ENCODE results near the gene GTF2F2. TPM values are rescaled to one million over a fixed set of nuclear protein-coding genes. Genes with fewer than 3 reads are reported as not detected.
"Not testable (repeated sequence)": the region's sequence is repeated elsewhere in the genome, so short reads cannot be mapped to it uniquely, and the experiment has no call there.

GTF2F2 gene
- polyA plus RNA-seq, 2 donors = 15.1 to 19.0 TPM

GRCh38 chr13:45189511-45189910 lies 69.2 kb downstream of the GTF2F2 start:
- not testable (repeated sequence) for H3K9me3 ChIP-seq (ENCODE audit: control insufficient read depth in 2 of 2, insufficient read depth in 1 of 2, low read depth in 1 of 2, low read length in 1 of 2); H3K36me3 ChIP-seq (ENCODE audit: control insufficient read depth in 2 of 2, insufficient read depth in 2 of 2, low read length in 1 of 2); H3K4me3 ChIP-seq (ENCODE audit: low read depth in 1 of 2, low read length in 2 of 2)

GRCh38 chr13:45191874-45192273 lies 71.6 kb downstream of the GTF2F2 start:
- Histone ChIP-seq H3K9me3 (ENCODE audit: control insufficient read depth in 2 of 2, insufficient read depth in 1 of 2, low read depth in 1 of 2, low read length in 1 of 2) (no peaks in the 10 kb centered on the region), H3K4me1 (ENCODE audit: control insufficient read depth in 2 of 2, insufficient read depth in 2 of 2, low read length in 1 of 2) (peaks cover 0 to 3% of the 10 kb centered on the region in 2 donors), H3K36me3 (ENCODE audit: control insufficient read depth in 2 of 2, insufficient read depth in 2 of 2, low read length in 1 of 2) (no peaks in the 10 kb centered on the region), H3K27ac (ENCODE audit: low read depth in 2 of 2, low read length in 1 of 2) (no peak overlapping the region), H3K27me3 (ENCODE audit: control insufficient read depth in 1 of 2, insufficient read depth in 2 of 2, low read length in 2 of 2) (no peaks in the 10 kb centered on the region), H3K4me3 (ENCODE audit: low read depth in 1 of 2, low read length in 2 of 2) (no peak overlapping the region)
- WGBS, 2 donors = 57 to 90% methylated on average over 1 of the region's 1 CpG

More at GRCh38 chr13:45189511-45189910, 69.2 kb downstream of the GTF2F2 start:
- H3K27me3 ChIP-seq (ENCODE audit: control insufficient read depth in 1 of 2, insufficient read depth in 2 of 2, low read length in 2 of 2); H3K4me1 ChIP-seq (ENCODE audit: control insufficient read depth in 2 of 2, insufficient read depth in 2 of 2, low read length in 1 of 2); H3K27ac ChIP-seq (ENCODE audit: low read depth in 2 of 2, low read length in 1 of 2): not testable (repeated sequence)

- Histone ChIP-seq H3K4me1 (ENCODE audit: control insufficient read depth in 2 of 2, insufficient read depth in 2 of 2, low read length in 1 of 2) (peaks cover 0 to 3% of the 10 kb centered on the region in 2 donors), H3K36me3 (ENCODE audit: control insufficient read depth in 2 of 2, insufficient read depth in 2 of 2, low read length in 1 of 2) (no peaks in the 10 kb centered on the region), H3K27ac (ENCODE audit: low read depth in 2 of 2, low read length in 1 of 2) (no peak overlapping the region), H3K27me3 (ENCODE audit: control insufficient read depth in 1 of 2, insufficient read depth in 2 of 2, low read length in 2 of 2) (no peaks in the 10 kb centered on the region), H3K4me3 (ENCODE audit: low read depth in 1 of 2, low read length in 2 of 2) (no peak overlapping the region), H3K9me3 (ENCODE audit: control insufficient read depth in 2 of 2, insufficient read depth in 1 of 2, low read depth in 1 of 2, low read length in 1 of 2) (no peaks in the 10 kb centered on the region)
- WGBS, 2 donors = 74 to 80% methylated on average over 15 of the region's 15 CpGs
Measured at GRCh38 chr13:45194081-45194939, 74.0 kb downstream of the GTF2F2 start.

- 98 to 100% methylated on average over 1 of the region's 1 CpG for whole genome bisulfite sequencing, 2 donors
- no peaks in the 10 kb centered on the region for H3K36me3 ChIP-seq (ENCODE audit: control insufficient read depth in 2 of 2, insufficient read depth in 2 of 2, low read length in 1 of 2)
- no peak overlapping the region for H3K27ac ChIP-seq (ENCODE audit: low read depth in 2 of 2, low read length in 1 of 2)
- peaks cover 0 to 3% of the 10 kb centered on the region in 2 donors for H3K4me1 ChIP-seq (ENCODE audit: control insufficient read depth in 2 of 2, insufficient read depth in 2 of 2, low read length in 1 of 2)
- H3K27me3 ChIP-seq (ENCODE audit: control insufficient read depth in 1 of 2, insufficient read depth in 2 of 2, low read length in 2 of 2) = no peaks in the 10 kb centered on the region
- H3K4me3 ChIP-seq (ENCODE audit: low read depth in 1 of 2, low read length in 2 of 2) = no peak overlapping the region
- no peaks in the 10 kb centered on the region for H3K9me3 ChIP-seq (ENCODE audit: control insufficient read depth in 2 of 2, insufficient read depth in 1 of 2, low read depth in 1 of 2, low read length in 1 of 2)
Measured at GRCh38 chr13:45195421-45195820, 75.1 kb downstream of the GTF2F2 start.

- Histone ChIP-seq H3K36me3 (ENCODE audit: control insufficient read depth in 2 of 2, insufficient read depth in 2 of 2, low read length in 1 of 2) (no peaks in the 10 kb centered on the region), H3K4me3 (ENCODE audit: low read depth in 1 of 2, low read length in 2 of 2) (no peak overlapping the region), H3K9me3 (ENCODE audit: control insufficient read depth in 2 of 2, insufficient read depth in 1 of 2, low read depth in 1 of 2, low read length in 1 of 2) (no peaks in the 10 kb centered on the region), H3K27me3 (ENCODE audit: control insufficient read depth in 1 of 2, insufficient read depth in 2 of 2, low read length in 2 of 2) (no peaks in the 10 kb centered on the region), H3K4me1 (ENCODE audit: control insufficient read depth in 2 of 2, insufficient read depth in 2 of 2, low read length in 1 of 2) (peaks cover 0 to 3% of the 10 kb centered on the region in 2 donors), H3K27ac (ENCODE audit: low read depth in 2 of 2, low read length in 1 of 2) (no peak overlapping the region)
- WGBS, 2 donors = 78 to 84% methylated on average over 3 of the region's 3 CpGs
Measured at GRCh38 chr13:45196096-45196495, 75.8 kb downstream of the GTF2F2 start.

GRCh38 chr13:45196622-45197021 lies 76.3 kb downstream of the GTF2F2 start:
- 35 to 47% methylated on average over 1 of the region's 1 CpG for WGBS, 2 donors
- peaks cover 0 to 3% of the 10 kb centered on the region in 2 donors for H3K4me1 ChIP-seq (ENCODE audit: control insufficient read depth in 2 of 2, insufficient read depth in 2 of 2, low read length in 1 of 2)

GRCh38 chr13:45198041-45198440 lies 77.7 kb downstream of the GTF2F2 start:
- H3K4me3 ChIP-seq (ENCODE audit: low read depth in 1 of 2, low read length in 2 of 2) = no peak overlapping the region
- peaks cover 0 to 3% of the 10 kb centered on the region in 2 donors for H3K4me1 ChIP-seq (ENCODE audit: control insufficient read depth in 2 of 2, insufficient read depth in 2 of 2, low read length in 1 of 2)
- H3K36me3 ChIP-seq (ENCODE audit: control insufficient read depth in 2 of 2, insufficient read depth in 2 of 2, low read length in 1 of 2) = no peaks in the 10 kb centered on the region
- no peaks in the 10 kb centered on the region for H3K9me3 ChIP-seq (ENCODE audit: control insufficient read depth in 2 of 2, insufficient read depth in 1 of 2, low read depth in 1 of 2, low read length in 1 of 2)
- H3K27me3 ChIP-seq (ENCODE audit: control insufficient read depth in 1 of 2, insufficient read depth in 2 of 2, low read length in 2 of 2) = no peaks in the 10 kb centered on the region
- no peak overlapping the region for H3K27ac ChIP-seq (ENCODE audit: low read depth in 2 of 2, low read length in 1 of 2)
- WGBS, 2 donors = 88 to 94% methylated on average over 2 of the region's 2 CpGs

More at GRCh38 chr13:45196622-45197021, 76.3 kb downstream of the GTF2F2 start:
- H3K4me3 ChIP-seq (ENCODE audit: low read depth in 1 of 2, low read length in 2 of 2) = no peak overlapping the region
- no peaks in the 10 kb centered on the region for H3K27me3 ChIP-seq (ENCODE audit: control insufficient read depth in 1 of 2, insufficient read depth in 2 of 2, low read length in 2 of 2)
- no peaks in the 10 kb centered on the region for H3K9me3 ChIP-seq (ENCODE audit: control insufficient read depth in 2 of 2, insufficient read depth in 1 of 2, low read depth in 1 of 2, low read length in 1 of 2)
- no peaks in the 10 kb centered on the region for H3K36me3 ChIP-seq (ENCODE audit: control insufficient read depth in 2 of 2, insufficient read depth in 2 of 2, low read length in 1 of 2)
- H3K27ac ChIP-seq (ENCODE audit: low read depth in 2 of 2, low read length in 1 of 2) = no peak overlapping the region

- Histone ChIP-seq H3K27ac (ENCODE audit: low read depth in 2 of 2, low read length in 1 of 2) (no peak overlapping the region), H3K36me3 (ENCODE audit: control insufficient read depth in 2 of 2, insufficient read depth in 2 of 2, low read length in 1 of 2) (no peaks in the 10 kb centered on the region), H3K4me3 (ENCODE audit: low read depth in 1 of 2, low read length in 2 of 2) (no peak overlapping the region), H3K27me3 (ENCODE audit: control insufficient read depth in 1 of 2, insufficient read depth in 2 of 2, low read length in 2 of 2) (no peaks in the 10 kb centered on the region), H3K4me1 (ENCODE audit: control insufficient read depth in 2 of 2, insufficient read depth in 2 of 2, low read length in 1 of 2) (peaks cover 0 to 3% of the 10 kb centered on the region in 2 donors), H3K9me3 (ENCODE audit: control insufficient read depth in 2 of 2, insufficient read depth in 1 of 2, low read depth in 1 of 2, low read length in 1 of 2) (no peaks in the 10 kb centered on the region)
- 87 to 89% methylated on average over 3 of the region's 3 CpGs for WGBS, 2 donors
Measured at GRCh38 chr13:45198924-45199323, 78.6 kb downstream of the GTF2F2 start.

- no peaks in the 10 kb centered on the region for H3K9me3 ChIP-seq (ENCODE audit: control insufficient read depth in 2 of 2, insufficient read depth in 1 of 2, low read depth in 1 of 2, low read length in 1 of 2)
- WGBS, 2 donors = 93 to 97% methylated on average over 4 of the region's 4 CpGs
- H3K4me3 ChIP-seq (ENCODE audit: low read depth in 1 of 2, low read length in 2 of 2) = no peak overlapping the region
- H3K27ac ChIP-seq (ENCODE audit: low read depth in 2 of 2, low read length in 1 of 2) = no peak overlapping the region
- peaks cover 0 to 3% of the 10 kb centered on the region in 2 donors for H3K4me1 ChIP-seq (ENCODE audit: control insufficient read depth in 2 of 2, insufficient read depth in 2 of 2, low read length in 1 of 2)
- H3K27me3 ChIP-seq (ENCODE audit: control insufficient read depth in 1 of 2, insufficient read depth in 2 of 2, low read length in 2 of 2) = no peaks in the 10 kb centered on the region
- H3K36me3 ChIP-seq (ENCODE audit: control insufficient read depth in 2 of 2, insufficient read depth in 2 of 2, low read length in 1 of 2) = no peaks in the 10 kb centered on the region
Measured at GRCh38 chr13:45199711-45200110, 79.4 kb downstream of the GTF2F2 start.

- 83 to 84% methylated on average over 2 of the region's 2 CpGs for whole genome bisulfite sequencing, 2 donors
- Histone ChIP-seq H3K36me3 (ENCODE audit: control insufficient read depth in 2 of 2, insufficient read depth in 2 of 2, low read length in 1 of 2) (no peaks in the 10 kb centered on the region), H3K27me3 (ENCODE audit: control insufficient read depth in 1 of 2, insufficient read depth in 2 of 2, low read length in 2 of 2) (no peaks in the 10 kb centered on the region), H3K4me1 (ENCODE audit: control insufficient read depth in 2 of 2, insufficient read depth in 2 of 2, low read length in 1 of 2) (peaks cover 0 to 3% of the 10 kb centered on the region in 2 donors), H3K9me3 (ENCODE audit: control insufficient read depth in 2 of 2, insufficient read depth in 1 of 2, low read depth in 1 of 2, low read length in 1 of 2) (no peaks in the 10 kb centered on the region), H3K27ac (ENCODE audit: low read depth in 2 of 2, low read length in 1 of 2) (no peak within 1 kb of the TSS), H3K4me3 (ENCODE audit: low read depth in 1 of 2, low read length in 2 of 2) (no peak within 1 kb of the TSS)
Measured at GRCh38 chr13:45200701-45201232, 80.5 kb downstream of the GTF2F2 start, which contains the start of gene KCTD4. Gene KCTD4 (minus strand): TSS chr13:45201045. CDS start chr13:45194567, 6,478 bp downstream.
